Middle frontal gyrus (tissue), 1 donor: ENCODE results near the gene MRPL55.

Source experiments
- DNase-seq: peaks from one replicate; pipeline ENCODE4 v3.0.0-alpha.2; 2015; ENCODE audit warnings: low spot score; ENCODE audit errors: extremely low spot score

Gene MRPL55

DNA sequence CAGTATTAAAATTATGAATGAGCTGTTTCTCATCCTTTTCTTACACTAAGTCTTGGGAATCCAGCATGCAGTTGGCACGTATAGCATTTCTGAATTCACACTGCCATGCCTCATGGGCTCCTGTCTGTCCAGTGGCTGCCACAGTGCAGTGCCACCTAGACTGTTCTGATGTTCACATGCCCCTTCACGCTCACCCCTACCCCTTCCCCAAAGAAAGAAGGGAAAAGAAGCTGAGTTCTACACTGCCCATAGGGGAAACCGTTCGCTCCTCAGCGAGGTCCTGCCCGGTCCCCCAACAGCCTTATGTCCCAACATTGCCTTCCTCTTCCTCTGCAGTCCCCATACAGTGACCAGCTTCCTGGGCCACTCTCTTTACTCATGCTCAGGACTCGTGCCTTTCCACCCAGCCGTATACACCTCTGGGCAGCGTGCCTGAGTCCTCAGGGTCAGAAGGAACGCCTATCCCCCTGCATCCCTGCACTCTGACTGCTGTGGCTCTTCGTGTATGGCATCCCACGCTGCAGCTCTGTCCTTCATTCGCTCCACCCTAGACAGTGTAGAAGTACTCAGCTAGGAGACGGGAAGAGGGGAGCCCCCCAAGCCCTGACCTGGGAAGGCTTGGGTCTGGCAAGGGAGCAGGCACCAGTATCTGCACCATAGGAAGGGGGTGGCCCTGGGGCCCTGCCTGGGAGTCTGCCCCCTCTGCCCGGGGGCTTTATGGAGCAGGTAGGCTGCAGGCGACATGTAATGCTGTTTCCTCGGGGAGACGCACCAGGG, 50.7 kb downstream of the MRPL55 start:
- no peak for DNase-seq
